H9 (cell line): ENCODE results near the gene DPH2. TPM values are rescaled to one million over a fixed set of nuclear protein-coding genes. Genes with fewer than 3 reads are reported as not detected.

Experiments used
- DNase-seq: peaks from one replicate; pipeline ENCODE4 v3.0.0-alpha.2; 2017
- H2AFZ ChIP-seq: one replicate; pipeline ENCODE4 v1.6.1; 2013; ENCODE audit warnings: mild to moderate bottlenecking, low read length, control low read depth, moderate library complexity
- H2AK5ac ChIP-seq: 2 replicates; pipeline ENCODE4 v1.6.1; 2013; ENCODE audit warnings: low read length, control low read depth, mixed read lengths; ENCODE audit not compliant: insufficient read length
- H2BK120ac ChIP-seq: one replicate; pipeline ENCODE4 v1.6.1; 2013; ENCODE audit warnings: low read depth, mild to moderate bottlenecking, low read length, control low read depth, inconsistent platforms; ENCODE audit not compliant: poor library complexity, severe bottlenecking
- H2BK12ac ChIP-seq: 2 replicates; pipeline ENCODE4 v1.6.1; 2013; ENCODE audit warnings: low read length, control low read depth, mixed read lengths, low read depth; ENCODE audit not compliant: insufficient read length
- H2BK15ac ChIP-seq: 2 replicates; pipeline ENCODE4 v1.6.1; 2013; ENCODE audit warnings: low read depth, low read length, control low read depth
- H2BK20ac ChIP-seq: one replicate; pipeline ENCODE4 v1.6.1; 2013; ENCODE audit warnings: low read depth, mild to moderate bottlenecking, low read length, control low read depth, inconsistent platforms; ENCODE audit not compliant: poor library complexity, severe bottlenecking
- H2BK5ac ChIP-seq: 2 replicates; pipeline ENCODE4 v1.6.1; 2013; ENCODE audit warnings: low read length, control low read depth, mixed read lengths; ENCODE audit not compliant: insufficient read length
- H3K14ac ChIP-seq: 2 replicates; pipeline ENCODE4 v1.6.1; 2013; ENCODE audit warnings: low read length, control low read depth; ENCODE audit not compliant: insufficient read depth
- H3K18ac ChIP-seq: 2 replicates; pipeline ENCODE4 v1.6.1; 2013; ENCODE audit warnings: low read depth, mild to moderate bottlenecking, mixed read lengths, low read length, control low read depth; ENCODE audit not compliant: insufficient read length
- H3K23ac ChIP-seq: 2 replicates; pipeline ENCODE4 v1.6.1; 2013; ENCODE audit warnings: low read length, control low read depth, mixed read lengths, low read depth; ENCODE audit not compliant: insufficient read length
- H3K23me2 ChIP-seq: 2 replicates; pipeline ENCODE4 v1.6.1; 2013; ENCODE audit warnings: low read depth, mild to moderate bottlenecking, mixed read lengths, low read length, control low read depth; ENCODE audit not compliant: insufficient read length, poor library complexity, severe bottlenecking
- H3K27ac ChIP-seq: 2 replicates; pipeline ENCODE4 v1.5.1; 2013; ENCODE audit warnings: low read length, control low read depth, mixed read lengths, low read depth; ENCODE audit not compliant: insufficient read length
- H3K27me3 ChIP-seq: 2 replicates; pipeline ENCODE4 v1.6.1; 2013; ENCODE audit warnings: low read length, control low read depth, inconsistent platforms; ENCODE audit not compliant: insufficient read depth
- H3K4ac ChIP-seq: 2 replicates; pipeline ENCODE4 v1.6.1; 2013; ENCODE audit warnings: low read depth, mild to moderate bottlenecking, control low read depth, inconsistent platforms, low read length, moderate library complexity
- H3K4me1 ChIP-seq: 2 replicates; pipeline ENCODE4 v1.6.1; 2013; ENCODE audit warnings: low read length, control low read depth, inconsistent platforms; ENCODE audit not compliant: insufficient read depth
- H3K4me2 ChIP-seq: 2 replicates; pipeline ENCODE4 v1.6.1; 2013; ENCODE audit warnings: low read length, control low read depth, mixed read lengths; ENCODE audit not compliant: insufficient read length, insufficient read depth
- H3K56ac ChIP-seq: 2 replicates; pipeline ENCODE4 v1.6.1; 2013; ENCODE audit warnings: low read depth, mild to moderate bottlenecking, mixed read lengths, low read length, control low read depth; ENCODE audit not compliant: insufficient read length
- H3K79me1 ChIP-seq: 2 replicates; pipeline ENCODE4 v1.6.1; 2013; ENCODE audit warnings: low read depth, mild to moderate bottlenecking, moderate library complexity, low read length, control low read depth, inconsistent platforms; ENCODE audit not compliant: insufficient read depth, poor library complexity, severe bottlenecking
- H3K79me2 ChIP-seq: 2 replicates; pipeline ENCODE4 v1.6.1; 2013; ENCODE audit warnings: low read length, control low read depth, inconsistent platforms; ENCODE audit not compliant: insufficient read depth
- H3K9ac ChIP-seq: 2 replicates; pipeline ENCODE4 v1.6.1; 2013; ENCODE audit warnings: low read length, control low read depth, mixed read lengths; ENCODE audit not compliant: insufficient read length; ENCODE audit errors: extremely low read depth
- H3K9me3 ChIP-seq: one replicate; pipeline ENCODE4 v1.6.1; 2013; ENCODE audit warnings: low read depth, low read length, inconsistent platforms; ENCODE audit not compliant: control insufficient read depth
- H3T11ph ChIP-seq: one replicate; pipeline ENCODE4 v1.6.1; 2013; ENCODE audit warnings: mild to moderate bottlenecking, low read length, control low read depth, inconsistent platforms
- H4K20me1 ChIP-seq: one replicate; pipeline ENCODE4 v1.6.1; 2013; ENCODE audit not compliant: control insufficient read depth, insufficient read length, insufficient read depth
- H4K5ac ChIP-seq: 2 replicates; pipeline ENCODE4 v1.6.1; 2013; ENCODE audit warnings: low read depth, mild to moderate bottlenecking, mixed read lengths, low read length, control low read depth; ENCODE audit not compliant: insufficient read length
- H4K8ac ChIP-seq: replicated peaks from 2 replicates; pipeline ENCODE4 v1.6.1; 2013; ENCODE audit warnings: low read length, control low read depth, mixed read lengths, low read depth; ENCODE audit not compliant: insufficient read length
- H4K91ac ChIP-seq: 2 replicates; pipeline ENCODE4 v1.6.1; 2013; ENCODE audit warnings: low read depth, mild to moderate bottlenecking, moderate library complexity, mixed read lengths, low read length, control low read depth; ENCODE audit not compliant: insufficient read length
- H3K27ac Mint-ChIP-seq, 3 experiments: 2 replicates in 2 of 3; 3 replicates in 1 of 3; pipeline ENCODE4 v1.8.0; 2020 to 2021; ENCODE audit warnings: mixed read lengths in 3 of 3, mild to moderate bottlenecking in 1 of 3, moderate library complexity in 1 of 3
- H3K27me3 Mint-ChIP-seq: 2 replicates; pipeline ENCODE4 v1.8.0; 2021; ENCODE audit warnings: low read depth, mild to moderate bottlenecking, moderate library complexity, mixed read lengths
- H3K36me3 Mint-ChIP-seq, 3 experiments: 2 replicates in 2 of 3; 3 replicates in 1 of 3; pipeline ENCODE4 v1.8.0; 2020 to 2021; ENCODE audit warnings: low read depth in 3 of 3, mixed read lengths in 3 of 3; ENCODE audit not compliant: insufficient read depth in 1 of 3
- H3K4me1 Mint-ChIP-seq, 2 experiments: 2 replicates each; pipeline ENCODE4 v1.8.0; 2020; ENCODE audit warnings: mixed read lengths in 2 of 2
- H3K4me3 Mint-ChIP-seq, 2 experiments: 2 replicates in 1 of 2; 3 replicates in 1 of 2; pipeline ENCODE4 v1.8.0; 2020 to 2021; ENCODE audit warnings: mild to moderate bottlenecking in 2 of 2, mixed read lengths in 2 of 2, moderate library complexity in 1 of 2
- H3K9me3 Mint-ChIP-seq, 2 experiments: 2 replicates in 1 of 2; 3 replicates in 1 of 2; pipeline ENCODE4 v1.8.0; 2020; ENCODE audit warnings: mild to moderate bottlenecking in 2 of 2, mixed read lengths in 2 of 2, moderate library complexity in 1 of 2
- WGBS: extraction: QIAGEN DNeasy Blood & Tissue Kit; methylation state at CpG from one replicate; pipeline ENCODE4 v1.1.7; 2013; ENCODE audit warnings: missing lambda C conversion rate, low lambda C conversion rate, mixed read lengths; ENCODE audit not compliant: insufficient read length; ENCODE audit errors: extremely low coverage; 5-methylcytosine and 5-hydroxymethylcytosine counted together
- total RNA-seq: library from RNA; stranded (reverse); gene quantifications from 2 replicates; pipeline ENCODE4 v1.2.1, GENCODE V29; 2021
- TF ChIP-seq, protein P1 (sequence below): fragments of 200-600 bp; sonication (generic); conservative IDR thresholded peaks from 3 replicates; pipeline ENCODE4 v1.8.0; 2021; ENCODE audit warnings: antibody characterized with exemption, mild to moderate bottlenecking

DPH2 gene
- total RNA-seq, 1 experiment from 2014 or later: 74.4 TPM

DNA sequence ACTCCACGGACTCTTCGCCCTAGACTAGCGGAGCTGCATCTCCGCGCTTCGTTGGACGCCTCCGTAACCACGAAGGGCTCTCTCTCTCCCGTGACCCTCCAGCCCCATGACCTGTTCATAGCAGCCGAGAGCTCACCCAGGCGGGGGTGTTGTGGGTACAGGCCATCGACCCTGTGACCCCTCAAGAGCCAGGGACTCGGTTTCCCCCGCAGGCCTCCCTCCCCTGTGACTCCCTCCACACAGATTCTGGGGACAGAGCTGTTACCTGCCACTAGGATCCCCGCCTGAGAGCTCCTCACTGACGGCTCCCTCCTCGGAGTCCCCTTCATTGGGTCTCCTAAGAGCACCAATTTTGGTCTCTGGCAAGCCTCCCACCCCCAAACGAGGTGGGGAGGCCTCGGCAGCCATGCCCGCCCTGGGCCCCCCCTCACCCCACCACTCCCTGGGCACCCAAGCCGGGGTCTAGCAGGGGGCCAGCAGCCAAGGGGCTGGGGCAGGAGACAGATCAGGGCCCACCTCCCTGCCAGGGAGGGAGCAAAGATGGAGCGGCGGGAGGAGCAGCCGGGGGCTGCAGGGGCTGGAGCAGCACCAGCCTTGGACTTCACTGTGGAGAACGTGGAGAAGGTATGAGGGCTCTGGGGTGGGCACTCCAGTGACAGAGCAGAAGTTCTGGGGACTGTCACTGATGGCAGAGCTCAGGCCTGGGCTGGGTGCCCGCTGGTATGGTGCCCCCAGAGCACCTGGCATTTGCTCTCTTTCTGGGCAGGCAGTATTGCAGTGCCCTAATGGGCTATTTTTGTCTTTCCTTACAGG lies 22.5 kb upstream of the DPH2 start:
- Mint-ChIP-seq H3K27ac (peak overlapping the region in 2 of 3 experiments; percentile 94 to 98; a peak in 4 of 7 replicates), H3K9me3 (no peaks in the 10 kb centered on the region), H3K36me3 (peaks cover 0 to 9% (median 7%) of the 10 kb centered on the region in 3 experiments; a peak in 6 of 7 replicates), H3K4me1 (peaks cover 26 to 34% of the 10 kb centered on the region in 2 experiments), H3K27me3 (no peaks in the 10 kb centered on the region; the same call in 1 of the 2 replicates), H3K4me3 (peak overlapping the region; percentile 84 to 88)
- Histone ChIP-seq H2BK15ac (no peak overlapping the region), H3K18ac (no peak overlapping the region), H3K27ac (no peak overlapping the region), H4K8ac (no peak overlapping the region), H3K4ac (no peak overlapping the region), H3T11ph (no peak overlapping the region), H3K4me1 (no peaks in the 10 kb centered on the region), H2AFZ (no peak overlapping the region), H3K9ac (peak overlapping the region; percentile 50), H2AK5ac (no peak overlapping the region), H3K23me2 (peaks cover 10% of the 10 kb centered on the region), H2BK5ac (no peak overlapping the region), H3K56ac (no peak overlapping the region), H3K4me2 (peak overlapping the region; percentile 63), H4K5ac (no peak overlapping the region), H4K91ac (no peak overlapping the region), H2BK120ac (no peak overlapping the region), H3K27me3 (no peaks in the 10 kb centered on the region), H3K14ac (no peak overlapping the region), H3K23ac (no peak overlapping the region), H2BK20ac (no peak overlapping the region), H4K20me1 (no peaks in the 10 kb centered on the region), H3K79me2 (no peaks in the 10 kb centered on the region), H2BK12ac (no peak overlapping the region), H3K9me3 (no peaks in the 10 kb centered on the region), H3K79me1 (no peaks in the 10 kb centered on the region)
- no peak for DNase-seq
- no CpG with 5 or more reads among the region's 27 CpGs for whole genome bisulfite sequencing
- TF ChIP-seq, protein P1, sequence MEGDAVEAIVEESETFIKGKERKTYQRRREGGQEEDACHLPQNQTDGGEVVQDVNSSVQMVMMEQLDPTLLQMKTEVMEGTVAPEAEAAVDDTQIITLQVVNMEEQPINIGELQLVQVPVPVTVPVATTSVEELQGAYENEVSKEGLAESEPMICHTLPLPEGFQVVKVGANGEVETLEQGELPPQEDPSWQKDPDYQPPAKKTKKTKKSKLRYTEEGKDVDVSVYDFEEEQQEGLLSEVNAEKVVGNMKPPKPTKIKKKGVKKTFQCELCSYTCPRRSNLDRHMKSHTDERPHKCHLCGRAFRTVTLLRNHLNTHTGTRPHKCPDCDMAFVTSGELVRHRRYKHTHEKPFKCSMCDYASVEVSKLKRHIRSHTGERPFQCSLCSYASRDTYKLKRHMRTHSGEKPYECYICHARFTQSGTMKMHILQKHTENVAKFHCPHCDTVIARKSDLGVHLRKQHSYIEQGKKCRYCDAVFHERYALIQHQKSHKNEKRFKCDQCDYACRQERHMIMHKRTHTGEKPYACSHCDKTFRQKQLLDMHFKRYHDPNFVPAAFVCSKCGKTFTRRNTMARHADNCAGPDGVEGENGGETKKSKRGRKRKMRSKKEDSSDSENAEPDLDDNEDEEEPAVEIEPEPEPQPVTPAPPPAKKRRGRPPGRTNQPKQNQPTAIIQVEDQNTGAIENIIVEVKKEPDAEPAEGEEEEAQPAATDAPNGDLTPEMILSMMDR: no peak
